Nephron (organoid): ENCODE measurements around the gene TNS3.
A peak's percentile ranks its signal among the peaks of the same experiment; 100 is the strongest.

Experiments
- H3K27ac Mint-ChIP-seq, 3 experiments: 2 replicates each; pipeline ENCODE4 v1.8.0; 2020; ENCODE audit warnings: mixed read lengths in 3 of 3, mild to moderate bottlenecking in 2 of 3, moderate library complexity in 1 of 3
- H3K27me3 Mint-ChIP-seq: 2 replicates; pipeline ENCODE4 v1.8.0; 2021; ENCODE audit warnings: low read depth, mild to moderate bottlenecking, moderate library complexity, mixed read lengths
- H3K36me3 Mint-ChIP-seq: 2 replicates; pipeline ENCODE4 v1.8.0; 2020; ENCODE audit warnings: low read depth, mixed read lengths
- H3K4me1 Mint-ChIP-seq: 2 replicates; pipeline ENCODE4 v1.8.0; 2020; ENCODE audit warnings: mixed read lengths
- H3K4me3 Mint-ChIP-seq, 3 experiments: 2 replicates each; pipeline ENCODE4 v1.8.0; 2020; ENCODE audit warnings: mild to moderate bottlenecking in 3 of 3, mixed read lengths in 3 of 3, moderate library complexity in 2 of 3
- H3K9me3 Mint-ChIP-seq: 2 replicates; pipeline ENCODE4 v1.8.0; 2020; ENCODE audit warnings: mixed read lengths
- TF ChIP-seq, protein P1 (sequence below), 3 experiments: fragments of 200-600 bp; sonication (generic); IDR thresholded peaks; one replicate each; pipeline ENCODE4 v1.5.0; 2021; ENCODE audit warnings: antibody characterized with exemption in 3 of 3; ENCODE audit not compliant: unreplicated experiment in 3 of 3

Gene TNS3

DNA sequence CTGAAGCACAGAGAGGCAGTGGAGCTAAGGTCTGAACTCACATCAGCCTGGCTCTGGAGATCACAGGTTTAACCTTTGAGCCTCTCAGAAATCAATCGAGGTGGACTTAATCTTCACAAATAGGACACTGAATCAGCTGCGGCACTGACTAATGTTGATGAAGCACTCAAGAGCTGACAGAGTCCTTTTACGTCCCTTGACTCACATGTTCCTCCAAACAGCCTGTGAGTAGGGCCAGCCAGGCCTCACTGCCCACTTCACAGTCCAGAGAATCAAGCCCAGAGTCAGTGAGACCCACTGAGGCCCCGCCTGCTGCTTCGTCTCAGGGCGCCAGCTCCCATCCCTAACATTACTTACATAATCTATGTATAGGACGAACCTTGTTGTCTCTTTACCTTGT, 63.1 kb downstream of the TNS3 start:
- no peak overlapping the region for H3K4me3 Mint-ChIP-seq
- peak overlapping the region in 2 of 3 experiments; percentile 52 to 54 for H3K27ac Mint-ChIP-seq
- H3K36me3 Mint-ChIP-seq = peaks cover 45% of the 10 kb centered on the region
- TF ChIP-seq, protein P1, sequence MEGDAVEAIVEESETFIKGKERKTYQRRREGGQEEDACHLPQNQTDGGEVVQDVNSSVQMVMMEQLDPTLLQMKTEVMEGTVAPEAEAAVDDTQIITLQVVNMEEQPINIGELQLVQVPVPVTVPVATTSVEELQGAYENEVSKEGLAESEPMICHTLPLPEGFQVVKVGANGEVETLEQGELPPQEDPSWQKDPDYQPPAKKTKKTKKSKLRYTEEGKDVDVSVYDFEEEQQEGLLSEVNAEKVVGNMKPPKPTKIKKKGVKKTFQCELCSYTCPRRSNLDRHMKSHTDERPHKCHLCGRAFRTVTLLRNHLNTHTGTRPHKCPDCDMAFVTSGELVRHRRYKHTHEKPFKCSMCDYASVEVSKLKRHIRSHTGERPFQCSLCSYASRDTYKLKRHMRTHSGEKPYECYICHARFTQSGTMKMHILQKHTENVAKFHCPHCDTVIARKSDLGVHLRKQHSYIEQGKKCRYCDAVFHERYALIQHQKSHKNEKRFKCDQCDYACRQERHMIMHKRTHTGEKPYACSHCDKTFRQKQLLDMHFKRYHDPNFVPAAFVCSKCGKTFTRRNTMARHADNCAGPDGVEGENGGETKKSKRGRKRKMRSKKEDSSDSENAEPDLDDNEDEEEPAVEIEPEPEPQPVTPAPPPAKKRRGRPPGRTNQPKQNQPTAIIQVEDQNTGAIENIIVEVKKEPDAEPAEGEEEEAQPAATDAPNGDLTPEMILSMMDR (IDR thresholded peaks at IDR 0.05; ENCODE audit: unreplicated experiment in 3 of 3) = no peak
- H3K4me1 Mint-ChIP-seq = peaks cover 37% of the 10 kb centered on the region
- H3K9me3 Mint-ChIP-seq = no peaks in the 10 kb centered on the region
- no peaks in the 10 kb centered on the region for H3K27me3 Mint-ChIP-seq

DNA sequence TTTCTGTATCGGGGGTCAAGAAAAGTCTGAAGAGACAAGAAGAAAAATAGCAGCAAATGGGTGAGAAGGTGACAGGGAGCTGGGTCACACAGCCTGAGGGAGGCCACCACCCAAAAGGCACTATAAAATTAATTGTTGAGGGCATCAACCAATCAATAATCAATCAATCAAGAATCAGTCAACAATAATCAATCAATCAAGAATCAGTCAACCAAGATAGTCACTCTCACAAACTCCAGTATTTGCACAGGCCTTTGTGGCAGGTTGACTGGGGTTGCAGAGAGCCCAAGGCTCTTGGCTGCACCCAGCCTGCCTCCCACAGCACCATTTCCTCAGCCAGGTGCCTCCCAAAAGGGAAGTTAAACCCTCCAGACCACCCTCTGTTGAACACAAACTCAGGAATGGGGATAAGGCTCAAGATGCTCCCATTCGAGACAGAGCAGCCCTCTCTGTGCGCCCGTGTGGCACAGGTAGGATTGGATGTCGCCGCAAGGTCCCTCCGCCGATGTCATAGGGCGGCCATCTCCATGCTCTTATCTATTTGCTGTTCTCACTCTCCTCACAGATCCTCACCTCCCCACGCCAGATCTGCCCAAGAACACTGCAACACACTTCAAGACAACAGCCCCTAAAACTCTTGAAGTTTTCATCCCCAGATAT, 64.0 kb downstream of the TNS3 start:
- no peak overlapping the region for H3K4me3 Mint-ChIP-seq
- no peaks in the 10 kb centered on the region for H3K9me3 Mint-ChIP-seq
- H3K4me1 Mint-ChIP-seq = peaks cover 37% of the 10 kb centered on the region
- peaks cover 37% of the 10 kb centered on the region for H3K36me3 Mint-ChIP-seq
- peak overlapping the region in 2 of 3 experiments; percentile 72 to 73 for H3K27ac Mint-ChIP-seq
- TF ChIP-seq, protein P1 (IDR thresholded peaks at IDR 0.05; ENCODE audit: unreplicated experiment in 3 of 3) = no peak
- H3K27me3 Mint-ChIP-seq = no peaks in the 10 kb centered on the region

DNA sequence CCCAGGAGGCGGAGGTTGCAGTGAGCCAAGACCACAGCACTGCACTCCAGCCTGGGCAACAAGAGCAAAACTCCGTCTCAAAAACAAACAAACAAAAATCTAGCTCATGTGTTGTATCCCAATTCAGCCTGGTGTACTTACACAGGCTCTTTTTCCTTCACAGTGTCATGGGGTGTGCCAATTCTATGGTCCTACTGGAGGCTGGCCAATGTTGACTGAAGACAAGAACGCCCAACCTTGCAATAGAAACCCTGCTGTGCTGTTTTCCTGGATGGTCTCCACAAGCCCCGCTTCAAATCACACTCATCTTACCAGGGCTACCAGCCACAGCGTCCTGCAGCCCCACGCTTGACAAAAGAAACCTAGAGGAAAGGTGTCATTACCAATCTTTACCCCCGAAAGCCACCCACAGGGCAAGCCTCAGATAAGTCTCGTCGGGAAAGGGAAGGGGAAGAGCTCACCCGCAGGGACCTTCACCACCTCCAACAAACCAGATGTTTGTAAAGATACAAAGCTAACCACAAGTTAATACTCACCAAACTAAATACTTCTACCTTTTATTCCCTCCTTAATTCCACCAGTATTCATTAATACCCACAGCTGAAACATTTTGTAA, 64.8 kb downstream of the TNS3 start:
- H3K36me3 Mint-ChIP-seq = peaks cover 31% of the 10 kb centered on the region
- TF ChIP-seq, protein P1 (IDR thresholded peaks at IDR 0.05; ENCODE audit: unreplicated experiment in 3 of 3) = no peak
- no peak overlapping the region for H3K4me3 Mint-ChIP-seq
- peak overlapping the region in 2 of 3 experiments; percentile 72 to 73 for H3K27ac Mint-ChIP-seq
- no peaks in the 10 kb centered on the region for H3K9me3 Mint-ChIP-seq
- H3K4me1 Mint-ChIP-seq = peaks cover 40% of the 10 kb centered on the region
- no peaks in the 10 kb centered on the region for H3K27me3 Mint-ChIP-seq

DNA sequence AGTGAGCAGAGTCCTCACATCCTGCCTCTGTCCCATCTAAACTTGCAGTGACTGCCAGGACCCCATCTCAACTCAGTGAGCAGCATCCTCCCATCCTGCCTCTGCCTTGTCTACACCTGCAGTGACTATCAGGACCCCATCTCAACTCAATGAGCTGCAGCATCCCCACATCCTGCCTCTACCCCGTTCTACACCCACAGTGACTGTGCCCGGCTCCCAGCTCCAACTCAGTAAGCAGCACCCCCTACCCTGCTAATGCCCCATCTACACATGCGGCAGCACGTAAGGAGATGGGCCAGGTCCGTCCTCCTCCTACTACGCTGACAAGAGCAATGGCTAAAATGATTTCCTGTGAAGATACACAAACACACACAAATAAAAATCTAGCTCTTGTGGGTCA, 65.5 kb downstream of the TNS3 start:
- no peak overlapping the region for H3K4me3 Mint-ChIP-seq
- H3K9me3 Mint-ChIP-seq = no peaks in the 10 kb centered on the region
- no peaks in the 10 kb centered on the region for H3K27me3 Mint-ChIP-seq
- TF ChIP-seq, protein P1 (IDR thresholded peaks at IDR 0.05; ENCODE audit: unreplicated experiment in 3 of 3) = no peak
- peaks cover 25% of the 10 kb centered on the region for H3K36me3 Mint-ChIP-seq
- H3K4me1 Mint-ChIP-seq = peaks cover 35% of the 10 kb centered on the region
- no peak overlapping the region for H3K27ac Mint-ChIP-seq

- peaks cover 19% of the 10 kb centered on the region for H3K36me3 Mint-ChIP-seq
- H3K4me3 Mint-ChIP-seq = no peak overlapping the region
- H3K27ac Mint-ChIP-seq = no peak overlapping the region
- H3K27me3 Mint-ChIP-seq = no peaks in the 10 kb centered on the region
- TF ChIP-seq, protein P1 (IDR thresholded peaks at IDR 0.05; ENCODE audit: unreplicated experiment in 3 of 3) = no peak
- peaks cover 25% of the 10 kb centered on the region for H3K4me1 Mint-ChIP-seq
- H3K9me3 Mint-ChIP-seq = no peaks in the 10 kb centered on the region
Measured at GRCh38 chr7:47515305-47515834, 66.5 kb downstream of the TNS3 start.
